ENCODE results near the gene CTNNA1. TPM values are rescaled to one million over a fixed set of nuclear protein-coding genes. Genes with fewer than 3 reads are reported as not detected.
A peak's percentile ranks its signal among the peaks of the same experiment; 100 is the strongest.

Gene CTNNA1
- total and polyA plus RNA-seq, 12 donors, result 111 to 521 (median 347) TPM

- WGBS, 4 donors, result 77 to 83% (median 79%) methylated on average over 4 of the region's 4 CpGs
These were observed 158.9 kb downstream of the CTNNA1 start for GRCh38 chr5:138912093-138912492.

GRCh38 chr5:138913773-138914172 lies 160.5 kb downstream of the CTNNA1 start:
- no peaks in the 10 kb centered on the region for H3K36me3 ChIP-seq (replicated peaks in 1 of 2)
- H3K9me3 ChIP-seq (replicated peaks in 1 of 3), result no peaks in the 10 kb centered on the region
- TF ChIP-seq POLR2A (IDR thresholded peaks at IDR 0.05) (no peak), CTCF (IDR thresholded peaks at IDR 0.05) (no peak)
- H3K4me3 ChIP-seq, result no peak overlapping the region
- intact Hi-C loops (cut with DNase I), result no loop called here
- no peak for DNase-seq
- H3K27me3 ChIP-seq, result no peaks in the 10 kb centered on the region
- 94 to 100% (median 96%) methylated on average over 3 of the region's 3 CpGs for WGBS, 4 donors
- H3K4me1 ChIP-seq (replicated peaks in 1 of 2), result peaks cover 4 to 16% of the 10 kb centered on the region in 2 donors
- no peak overlapping the region for H3K27ac ChIP-seq

More at GRCh38 chr5:138912093-138912492, 158.9 kb downstream of the CTNNA1 start:
- H3K9me3 ChIP-seq (replicated peaks in 1 of 3), result no peaks in the 10 kb centered on the region
- H3K36me3 ChIP-seq (replicated peaks in 1 of 2), result no peaks in the 10 kb centered on the region
- H3K27me3 ChIP-seq, result no peaks in the 10 kb centered on the region
- no peak overlapping the region for H3K4me3 ChIP-seq
- H3K27ac ChIP-seq, result no peak overlapping the region
- no peak for TF ChIP-seq POLR2A (IDR thresholded peaks at IDR 0.05)
- TF ChIP-seq CTCF (IDR thresholded peaks at IDR 0.05), result no peak
- H3K4me1 ChIP-seq (replicated peaks in 1 of 2), result peaks cover 4 to 9% of the 10 kb centered on the region in 2 donors
- intact Hi-C loops (cut with DNase I), result no loop called here
- no peak for DNase-seq

- intact Hi-C loops (cut with DNase I), result no loop called here
- 86 to 97% (median 94%) methylated on average over 3 of the region's 3 CpGs for WGBS, 4 donors
- Histone ChIP-seq H3K4me3 (no peak overlapping the region), H3K4me1 (replicated peaks in 1 of 2) (peaks cover 4 to 21% of the 10 kb centered on the region in 2 donors), H3K36me3 (replicated peaks in 1 of 2) (no peaks in the 10 kb centered on the region), H3K27ac (no peak overlapping the region), H3K9me3 (replicated peaks in 1 of 3) (no peaks in the 10 kb centered on the region), H3K27me3 (no peaks in the 10 kb centered on the region)
- DNase-seq, result no peak
- TF ChIP-seq POLR2A (IDR thresholded peaks at IDR 0.05) (no peak), CTCF (IDR thresholded peaks at IDR 0.05) (no peak)
These were observed 161.1 kb downstream of the CTNNA1 start for GRCh38 chr5:138914338-138914737.

GRCh38 chr5:138918686-138919085 lies 165.5 kb downstream of the CTNNA1 start:
- Histone ChIP-seq H3K4me1 (replicated peaks in 1 of 2) (peaks cover 0 to 16% of the 10 kb centered on the region in 2 donors), H3K27ac (peak overlapping the region in 2 of 5 donors; percentile 7 to 14), H3K36me3 (replicated peaks in 1 of 2) (no peaks in the 10 kb centered on the region), H3K4me3 (no peak overlapping the region), H3K9me3 (replicated peaks in 1 of 3) (no peaks in the 10 kb centered on the region), H3K27me3 (no peaks in the 10 kb centered on the region)
- TF ChIP-seq CTCF (IDR thresholded peaks at IDR 0.05) (no peak), POLR2A (IDR thresholded peaks at IDR 0.05) (no peak)
- intact Hi-C loops (cut with DNase I), result no loop called here
- 67 to 75% (median 72%) methylated on average over 4 of the region's 4 CpGs for WGBS, 4 donors
- no peak for DNase-seq

All from adrenal gland (tissue), 12 donors.